ENCODE data around the gene ZNF607. TPM values are rescaled to one million over a fixed set of nuclear protein-coding genes. Genes with fewer than 3 reads are reported as not detected.
A peak's percentile ranks its signal among the peaks of the same experiment; 100 is the strongest.
"Not testable (repeated sequence)": the region's sequence is repeated elsewhere in the genome, so short reads cannot be mapped to it uniquely, and the experiment has no call there.

Gene ZNF607
- 1 to 10 TPM; 1.9 to 6.9 (median 6.7) TPM for total RNA-seq

- DNase-seq (ENCODE audit: low spot score in 2 of 2) = peak; percentile 78 to 96
- H3K4me3 ChIP-seq (ENCODE audit: low read depth, poor library complexity, severe bottlenecking) = peak within 1 kb of the TSS; percentile 89
- intact Hi-C loops (cut with DNase I; ENCODE audit: low total_unique reads) = no loop called here
- no peak for TF ChIP-seq POLR2A (IDR thresholded peaks at IDR 0.05)
- TF ChIP-seq, protein P1, sequence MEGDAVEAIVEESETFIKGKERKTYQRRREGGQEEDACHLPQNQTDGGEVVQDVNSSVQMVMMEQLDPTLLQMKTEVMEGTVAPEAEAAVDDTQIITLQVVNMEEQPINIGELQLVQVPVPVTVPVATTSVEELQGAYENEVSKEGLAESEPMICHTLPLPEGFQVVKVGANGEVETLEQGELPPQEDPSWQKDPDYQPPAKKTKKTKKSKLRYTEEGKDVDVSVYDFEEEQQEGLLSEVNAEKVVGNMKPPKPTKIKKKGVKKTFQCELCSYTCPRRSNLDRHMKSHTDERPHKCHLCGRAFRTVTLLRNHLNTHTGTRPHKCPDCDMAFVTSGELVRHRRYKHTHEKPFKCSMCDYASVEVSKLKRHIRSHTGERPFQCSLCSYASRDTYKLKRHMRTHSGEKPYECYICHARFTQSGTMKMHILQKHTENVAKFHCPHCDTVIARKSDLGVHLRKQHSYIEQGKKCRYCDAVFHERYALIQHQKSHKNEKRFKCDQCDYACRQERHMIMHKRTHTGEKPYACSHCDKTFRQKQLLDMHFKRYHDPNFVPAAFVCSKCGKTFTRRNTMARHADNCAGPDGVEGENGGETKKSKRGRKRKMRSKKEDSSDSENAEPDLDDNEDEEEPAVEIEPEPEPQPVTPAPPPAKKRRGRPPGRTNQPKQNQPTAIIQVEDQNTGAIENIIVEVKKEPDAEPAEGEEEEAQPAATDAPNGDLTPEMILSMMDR (IDR thresholded peaks at IDR 0.05) = no peak
- WGBS, 2 donors = 0% methylated on average over 21 to 53 of the region's 54 CpGs
Observed at GRCh38 chr19:37719111-37719926, at the start of gene ZNF607. ZNF607 (minus strand) TSS chr19:37719761; CDS start chr19:37711618, 8,143 bp downstream.

- DNase-seq (ENCODE audit: low spot score in 2 of 2) = no peak
- H3K4me3 ChIP-seq (ENCODE audit: low read depth, poor library complexity, severe bottlenecking) = no peak overlapping the region
- WGBS, 2 donors = 94 to 100% methylated on average over 1 of the region's 1 CpG
- TF ChIP-seq, protein P1 (IDR thresholded peaks at IDR 0.05) = no peak
- no peak for TF ChIP-seq POLR2A (IDR thresholded peaks at IDR 0.05)
- intact Hi-C loops (cut with DNase I; ENCODE audit: low total_unique reads) = no loop called here
Observed at GRCh38 chr19:37763488-37763887, 43.9 kb upstream of the ZNF607 start.

- intact Hi-C loops (cut with DNase I; ENCODE audit: low total_unique reads); H3K4me3 ChIP-seq (ENCODE audit: low read depth, poor library complexity, severe bottlenecking); DNase-seq (ENCODE audit: low spot score in 2 of 2): not testable (repeated sequence)
- WGBS, 2 donors = 97 to 99% methylated on average over 4 of the region's 4 CpGs
Observed at GRCh38 chr19:37757683-37758082, 38.1 kb upstream of the ZNF607 start.

DNA sequence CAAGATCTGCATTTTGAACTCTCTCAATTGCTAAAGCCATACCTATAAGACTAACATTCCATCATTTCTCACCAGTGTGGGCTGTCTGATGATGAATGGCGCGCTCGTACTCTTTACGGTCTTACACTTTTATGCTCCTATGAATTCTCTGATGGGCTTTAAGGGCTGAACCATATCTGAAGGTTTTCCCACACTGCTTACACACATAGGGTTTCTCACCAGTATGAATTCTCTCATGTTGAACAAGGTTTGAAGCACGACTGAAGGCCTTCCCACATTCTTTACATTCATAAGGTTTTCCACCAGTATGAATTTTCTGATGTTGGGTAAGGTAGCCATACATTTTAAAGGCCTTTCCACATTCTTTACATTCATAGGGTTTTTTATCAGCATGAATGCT lies 18.8 kb upstream of the ZNF607 start:
- 78 to 86% methylated on average over 5 of the region's 5 CpGs for WGBS, 2 donors
- DNase-seq (ENCODE audit: low spot score in 2 of 2) = no peak
- intact Hi-C loops (cut with DNase I; ENCODE audit: low total_unique reads) = no loop called here
- TF ChIP-seq POLR2A (IDR thresholded peaks at IDR 0.05) = no peak
- TF ChIP-seq, protein P1 (IDR thresholded peaks at IDR 0.05) = no peak
- no peak overlapping the region for H3K4me3 ChIP-seq (ENCODE audit: low read depth, poor library complexity, severe bottlenecking)

DNA sequence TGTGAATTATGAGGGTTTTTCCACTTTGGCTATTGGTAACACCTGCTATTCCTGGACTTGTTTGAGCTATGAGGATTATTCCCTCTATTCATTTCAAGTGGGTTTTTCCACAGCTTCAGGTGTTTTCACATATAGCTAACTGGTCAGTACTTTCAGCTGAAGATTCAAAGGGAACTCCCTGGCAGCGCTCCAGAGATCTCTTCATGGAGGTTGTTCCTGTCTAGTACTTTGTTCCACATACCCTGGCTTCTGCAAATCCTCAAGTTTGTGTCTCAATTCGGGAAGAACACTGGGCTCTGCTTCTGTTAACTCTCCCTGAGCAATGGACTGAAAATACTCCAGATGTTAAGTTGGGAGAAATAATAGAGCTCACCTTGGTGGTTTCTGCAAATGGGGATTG lies 5.6 kb upstream of the ZNF607 start:
- no peak for DNase-seq (ENCODE audit: low spot score in 2 of 2)
- no peak overlapping the region for H3K4me3 ChIP-seq (ENCODE audit: low read depth, poor library complexity, severe bottlenecking)
- TF ChIP-seq, protein P1 (IDR thresholded peaks at IDR 0.05) = no peak
- no peak for TF ChIP-seq POLR2A (IDR thresholded peaks at IDR 0.05)
- WGBS, 2 donors = 84 to 89% methylated on average over 2 of the region's 2 CpGs
- intact Hi-C loops (cut with DNase I; ENCODE audit: low total_unique reads) = no loop called here

DNA sequence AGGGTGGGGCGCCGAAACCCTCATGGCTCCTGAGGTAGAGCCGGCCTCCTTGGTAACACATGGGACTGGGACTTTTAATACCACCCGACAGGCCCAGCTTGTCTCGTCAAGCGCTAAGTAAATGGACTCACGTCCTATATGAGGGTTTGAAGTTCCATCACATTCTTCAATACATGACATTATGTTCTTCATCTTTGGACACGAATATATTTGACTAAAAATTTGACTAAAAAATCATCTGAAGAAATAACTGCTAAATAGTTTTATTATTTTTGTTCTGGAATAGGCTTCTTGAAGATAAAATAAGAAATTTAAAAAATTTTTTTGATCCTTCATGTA lies 335 bp upstream of the ZNF607 start:
- DNase-seq (ENCODE audit: low spot score in 2 of 2) = no peak
- peak overlapping the region; percentile 89 for H3K4me3 ChIP-seq (ENCODE audit: low read depth, poor library complexity, severe bottlenecking)
- WGBS, 2 donors = 5% methylated on average over 8 of the region's 8 CpGs
- no peak for TF ChIP-seq POLR2A (IDR thresholded peaks at IDR 0.05)
- TF ChIP-seq, protein P1 (IDR thresholded peaks at IDR 0.05) = no peak
- intact Hi-C loops (cut with DNase I; ENCODE audit: low total_unique reads) = no loop called here

All from lower leg skin (tissue), 4 donors.